ENCODE data around the gene VSTM2B.
A peak's percentile ranks its signal among the peaks of the same experiment; 100 is the strongest.
"Not testable (repeated sequence)": the region's sequence is repeated elsewhere in the genome, so short reads cannot be mapped to it uniquely, and the experiment has no call there.

The VSTM2B gene

GRCh38 chr19:29485293-29485692, 40.5 kb upstream of the VSTM2B start:
- H3K4me3 ChIP-seq (ENCODE audit: low read depth, low read length) = no peak overlapping the region
- no peak for TF ChIP-seq MAX (IDR thresholded peaks at IDR 0.05; ENCODE audit: low read depth, low read length)
- TF ChIP-seq MYC (IDR thresholded peaks at IDR 0.05; ENCODE audit: low read depth, low read length) = no peak
- TF ChIP-seq CTCF (IDR thresholded peaks at IDR 0.05; ENCODE audit: low read depth, low read length) = no peak
- no peak for TF ChIP-seq POLR2A (IDR thresholded peaks at IDR 0.05; ENCODE audit: extremely low read depth, insufficient read length)
- no peak for DNase-seq (ENCODE audit: low read depth)

- not testable (repeated sequence) for DNase-seq (ENCODE audit: low read depth); H3K4me3 ChIP-seq (ENCODE audit: low read depth, low read length)
These were observed 38.8 kb upstream of the VSTM2B start for GRCh38 chr19:29486961-29487360.

- DNase-seq (ENCODE audit: low read depth) = peak; percentile 50
- no peak for TF ChIP-seq POLR2A (IDR thresholded peaks at IDR 0.05; ENCODE audit: extremely low read depth, insufficient read length)
- TF ChIP-seq MYC (IDR thresholded peaks at IDR 0.05; ENCODE audit: low read depth, low read length) = no peak
- no peak for TF ChIP-seq CTCF (IDR thresholded peaks at IDR 0.05; ENCODE audit: low read depth, low read length)
- TF ChIP-seq MAX (IDR thresholded peaks at IDR 0.05; ENCODE audit: low read depth, low read length) = no peak
- no peak overlapping the region for H3K4me3 ChIP-seq (ENCODE audit: low read depth, low read length)
These were observed 38.4 kb upstream of the VSTM2B start for GRCh38 chr19:29487432-29487831.

- no peak for TF ChIP-seq MAX (IDR thresholded peaks at IDR 0.05; ENCODE audit: low read depth, low read length)
- TF ChIP-seq MYC (IDR thresholded peaks at IDR 0.05; ENCODE audit: low read depth, low read length) = no peak
- TF ChIP-seq CTCF (IDR thresholded peaks at IDR 0.05; ENCODE audit: low read depth, low read length) = no peak
- TF ChIP-seq POLR2A (IDR thresholded peaks at IDR 0.05; ENCODE audit: extremely low read depth, insufficient read length) = no peak
- H3K4me3 ChIP-seq (ENCODE audit: low read depth, low read length) = no peak overlapping the region
- DNase-seq (ENCODE audit: low read depth) = no peak
These were observed 37.5 kb upstream of the VSTM2B start for GRCh38 chr19:29488316-29488715.

GRCh38 chr19:29489172-29489951, 36.4 kb upstream of the VSTM2B start:
- no peak overlapping the region for H3K4me3 ChIP-seq (ENCODE audit: low read depth, low read length)
- no peak for DNase-seq (ENCODE audit: low read depth)

More at GRCh38 chr19:29489172-29489951, 36.4 kb upstream of the VSTM2B start:
- TF ChIP-seq CTCF (IDR thresholded peaks at IDR 0.05; ENCODE audit: low read depth, low read length) = no peak
- no peak for TF ChIP-seq MAX (IDR thresholded peaks at IDR 0.05; ENCODE audit: low read depth, low read length)
- TF ChIP-seq MYC (IDR thresholded peaks at IDR 0.05; ENCODE audit: low read depth, low read length) = no peak
- no peak for TF ChIP-seq POLR2A (IDR thresholded peaks at IDR 0.05; ENCODE audit: extremely low read depth, insufficient read length)
